ENCODE measurements around the gene PPP1R37.
A peak's percentile ranks its signal among the peaks of the same experiment; 100 is the strongest.

The PPP1R37 gene

GRCh38 chr19:45140533-45140932 lies 47.6 kb downstream of the PPP1R37 start:
- DNase-seq: no peak

DNA sequence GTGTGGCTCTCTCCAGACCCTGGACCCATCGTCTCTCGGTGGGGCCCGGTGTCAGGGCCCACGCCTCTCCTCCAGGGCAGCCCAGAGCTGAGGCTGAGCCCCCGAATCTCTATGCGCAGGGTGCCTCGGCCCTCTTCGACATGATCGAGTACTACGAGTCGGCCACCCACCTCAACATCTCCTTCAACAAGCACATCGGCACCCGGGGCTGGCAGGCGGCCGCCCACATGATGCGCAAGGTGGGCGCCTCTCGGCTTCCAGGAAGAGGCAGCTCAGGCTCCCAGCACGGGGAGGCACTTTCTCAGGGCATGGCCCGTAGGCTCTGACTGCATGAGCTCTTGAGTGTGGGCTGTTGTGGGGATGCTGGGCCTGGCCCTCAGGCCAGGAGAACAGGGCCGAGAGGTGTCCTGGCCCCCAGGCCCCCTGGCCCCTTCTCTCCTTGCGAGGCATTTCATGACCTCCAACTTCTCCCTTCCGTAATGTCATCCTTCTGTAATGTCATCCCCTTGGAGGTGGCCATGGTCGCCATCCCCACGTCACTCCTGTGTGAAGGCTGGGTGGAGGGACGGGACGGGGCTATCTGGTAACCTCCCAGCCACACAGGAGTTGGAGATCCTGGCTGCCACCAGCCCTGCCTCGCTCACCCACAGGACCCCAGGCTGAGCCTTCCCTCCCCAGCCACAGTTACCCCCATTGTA lies 48.4 kb downstream of the PPP1R37 start:
- DNase-seq: no peak

- DNase-seq: no peak
These were observed 49.2 kb downstream of the PPP1R37 start for GRCh38 chr19:45142016-45142725.

DNA sequence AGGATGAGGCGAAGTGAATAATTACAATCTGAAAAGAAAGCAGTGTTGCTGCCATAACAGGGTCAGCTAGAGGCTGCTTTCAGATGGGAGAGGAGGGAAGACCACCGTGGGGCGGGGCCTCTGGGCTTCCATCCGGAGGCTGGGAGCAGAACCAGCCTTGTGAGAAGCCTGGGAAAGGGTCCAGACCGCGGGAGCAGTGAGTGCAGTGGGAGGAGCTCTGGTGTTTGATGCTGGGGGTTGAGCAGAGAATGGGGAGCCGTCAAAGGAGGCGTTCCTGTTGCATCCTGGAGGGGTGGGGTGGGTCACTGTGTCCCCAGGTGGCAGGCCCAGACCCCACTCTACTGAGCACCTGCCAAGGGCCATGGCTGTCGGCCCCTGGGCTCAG lies 49.7 kb downstream of the PPP1R37 start:
- no peak for DNase-seq

- DNase-seq: no peak
These were observed 51.7 kb downstream of the PPP1R37 start for GRCh38 chr19:45144431-45145269.

DNA sequence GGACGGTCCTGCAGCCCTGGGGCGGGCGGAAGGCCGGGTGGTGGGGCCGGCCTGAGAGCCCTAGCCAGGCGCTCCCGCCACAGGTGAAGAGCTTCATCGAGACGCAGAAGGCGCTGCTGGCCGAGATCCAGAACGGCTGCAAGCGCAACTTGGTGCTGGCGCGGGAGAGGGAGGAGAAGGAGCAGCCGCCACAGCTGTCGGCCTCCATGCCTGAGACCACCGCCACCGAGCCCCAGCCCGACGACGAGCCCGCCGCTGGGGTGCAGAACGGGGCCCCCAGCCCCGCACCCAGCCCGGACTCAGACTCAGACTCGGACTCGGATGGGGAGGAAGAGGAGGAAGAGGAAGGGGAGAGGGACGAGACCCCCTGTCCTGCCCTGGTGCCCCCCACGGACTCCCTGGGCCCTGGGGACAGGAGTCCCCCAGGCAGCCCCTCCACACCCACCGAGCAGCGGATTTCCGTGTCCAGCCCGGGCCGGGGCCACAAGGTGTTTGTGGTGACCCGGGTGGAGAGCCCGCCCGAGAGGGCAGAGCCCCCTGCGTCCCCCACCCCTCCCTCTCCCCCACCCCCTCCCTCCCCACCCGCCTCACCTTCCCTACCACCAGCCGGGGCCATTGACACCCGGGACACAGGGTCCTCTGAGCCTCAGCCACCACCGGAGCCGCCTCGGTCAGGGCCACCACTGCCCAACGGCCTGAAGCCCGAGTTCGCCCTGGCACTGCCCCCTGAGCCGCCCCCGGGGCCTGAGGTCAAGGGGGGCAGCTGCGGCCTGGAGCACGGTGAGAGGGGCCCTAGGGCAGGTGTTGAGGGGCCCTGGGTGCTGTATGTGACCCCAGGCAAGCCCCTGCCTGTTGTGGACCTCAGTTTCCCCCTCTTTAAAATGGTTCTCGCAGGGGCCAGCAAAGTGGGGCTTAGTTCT lies 52.6 kb downstream of the PPP1R37 start:
- DNase-seq: no peak

DNA sequence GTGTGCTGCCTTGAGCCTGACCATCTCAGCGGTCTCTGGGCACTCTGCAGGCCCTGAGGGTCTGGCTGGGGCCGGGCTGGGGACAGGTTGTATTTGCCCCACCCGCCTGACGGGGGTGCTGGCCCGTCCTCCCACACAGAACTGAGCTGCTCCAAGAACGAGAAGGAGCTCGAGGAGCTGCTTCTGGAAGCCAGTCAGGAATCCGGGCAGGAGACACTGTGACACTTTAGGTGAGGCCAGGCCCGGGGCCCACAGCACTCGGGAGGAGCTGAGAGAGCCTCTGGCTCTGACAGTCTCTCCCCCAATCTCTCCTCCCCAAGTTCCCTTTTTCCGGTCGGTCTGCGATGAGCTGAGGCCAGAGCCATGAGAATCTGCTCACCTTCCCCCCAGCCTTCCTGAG lies 53.3 kb downstream of the PPP1R37 start:
- no peak for DNase-seq

DNA sequence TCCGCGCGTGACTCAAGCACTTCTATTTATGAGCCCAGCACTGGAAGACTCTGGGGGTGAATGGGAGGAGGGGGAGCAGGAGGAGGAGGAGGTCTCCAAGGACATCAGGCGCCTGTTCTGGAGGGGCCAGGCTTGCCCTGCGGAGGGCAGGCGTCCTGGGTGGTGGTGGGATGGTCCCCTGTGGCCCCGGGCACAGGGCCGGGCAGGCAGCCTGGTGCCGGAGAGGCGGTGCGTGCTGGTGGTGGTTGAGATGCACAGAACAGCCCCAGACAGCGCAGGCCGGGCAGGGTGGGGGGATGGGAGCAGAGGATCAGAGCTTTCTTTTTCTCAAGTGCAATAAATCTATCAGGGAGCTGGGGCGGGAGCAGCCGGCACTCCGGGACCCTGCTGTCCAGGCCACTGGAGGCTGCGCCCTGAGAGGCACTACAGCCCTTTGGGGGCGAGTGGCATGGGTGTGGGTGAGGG lies 53.8 kb downstream of the PPP1R37 start:
- DNase-seq: no peak

DNA sequence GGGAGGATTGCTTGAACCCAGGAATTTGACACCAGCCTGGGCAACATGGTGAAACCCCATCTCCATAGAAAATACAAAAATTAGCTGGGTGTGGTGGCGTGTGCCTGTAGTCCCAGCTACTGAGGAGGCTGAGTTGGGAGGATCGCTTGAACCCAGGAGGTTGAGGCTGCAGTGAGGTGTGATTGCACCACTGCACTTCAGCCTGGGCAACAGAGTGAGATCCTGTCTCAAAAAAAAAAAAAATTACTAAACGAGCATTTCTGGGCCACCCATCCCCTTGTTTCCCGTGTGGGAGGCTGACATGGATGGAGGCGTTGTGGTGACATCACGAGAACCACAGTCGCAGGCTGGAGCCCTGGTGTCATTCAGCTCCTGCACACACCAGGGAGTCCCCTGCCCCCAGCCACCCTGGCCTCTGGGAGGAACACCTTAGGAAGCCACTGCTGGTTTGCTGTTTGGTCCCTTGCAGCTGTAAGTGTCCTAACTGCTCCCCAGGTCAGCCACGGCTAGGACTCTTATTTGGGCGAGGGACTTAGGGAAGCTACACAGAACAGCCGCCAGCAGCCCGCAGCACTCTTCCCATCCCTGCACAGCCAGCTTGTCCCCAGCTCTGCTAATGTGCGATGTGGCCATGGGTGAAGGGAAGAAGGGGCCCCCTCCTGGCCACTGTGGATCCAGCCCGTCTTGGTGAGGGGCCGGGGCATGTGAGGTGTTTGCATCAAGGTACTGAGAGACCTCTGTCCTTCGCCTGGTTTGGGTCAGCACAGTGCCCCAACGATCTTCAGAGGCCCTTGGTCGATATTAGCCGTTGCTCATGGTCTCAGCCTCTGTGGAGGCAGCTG lies 55.1 kb downstream of the PPP1R37 start:
- DNase-seq: no peak

DNA sequence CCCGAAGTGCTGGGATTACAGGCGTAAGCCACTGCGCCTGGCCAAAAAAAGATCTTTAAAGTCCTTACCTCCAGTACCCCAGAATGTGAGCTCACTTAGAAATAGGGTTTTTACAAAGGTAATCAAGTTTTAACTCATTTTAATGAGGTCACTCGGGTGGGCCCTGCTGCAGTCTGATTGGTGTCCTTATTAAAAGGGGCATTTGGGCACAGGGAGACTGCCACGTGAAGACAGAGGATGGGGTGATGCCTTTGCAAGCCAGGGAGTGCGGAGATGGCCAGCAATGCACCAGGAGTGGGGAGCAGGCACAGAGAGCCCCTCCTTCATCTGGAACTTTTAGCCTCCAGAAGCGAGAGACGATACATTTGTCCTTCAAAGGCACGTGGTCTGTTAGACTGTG lies 56.1 kb downstream of the PPP1R37 start:
- DNase-seq: no peak

DNA sequence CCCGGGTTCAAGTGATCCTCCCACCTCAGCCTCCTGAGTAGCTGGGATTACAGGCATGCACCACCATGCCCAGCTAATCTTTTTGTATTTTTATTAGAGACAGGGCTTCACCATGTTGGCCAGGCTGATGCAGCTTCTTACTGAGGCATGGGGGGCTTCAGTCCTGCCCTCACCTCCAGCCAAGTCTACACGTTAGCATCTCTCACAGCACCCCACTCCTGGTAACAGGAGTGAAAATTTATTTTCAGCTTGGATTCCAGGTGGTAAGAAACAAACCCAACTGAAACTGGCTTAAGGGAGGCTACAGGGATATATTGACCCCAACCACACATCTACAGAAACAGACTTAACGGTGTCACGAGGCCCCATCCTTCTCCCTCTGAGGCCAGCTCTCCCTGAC lies 57.2 kb downstream of the PPP1R37 start:
- no peak for DNase-seq

DNA sequence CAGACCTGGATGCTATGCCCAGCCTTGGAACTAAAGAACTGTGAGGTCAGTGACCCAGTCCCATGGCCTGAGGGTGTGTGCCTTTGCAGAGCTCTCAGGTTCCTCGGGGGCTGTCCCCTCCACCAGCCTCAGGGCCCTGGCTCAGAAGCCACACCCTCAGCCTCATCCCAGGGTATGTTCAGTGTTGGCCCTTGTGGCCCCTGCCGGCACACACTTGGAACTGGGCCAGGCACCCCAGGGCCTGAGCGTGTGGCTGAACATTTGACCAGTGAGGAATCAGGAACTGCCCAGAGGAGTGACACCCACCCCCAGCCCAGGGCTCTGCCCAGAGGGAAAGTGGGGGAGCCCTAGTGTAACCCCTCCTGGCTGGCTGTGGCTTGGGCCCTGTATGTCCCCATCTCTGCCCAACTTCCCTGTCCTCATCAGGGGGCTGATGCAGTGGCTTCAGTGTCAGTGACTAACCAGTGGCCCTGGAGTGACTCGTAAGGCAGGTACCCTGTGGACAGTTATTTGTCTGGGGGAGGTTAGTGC lies 57.8 kb downstream of the PPP1R37 start:
- no peak for DNase-seq

DNA sequence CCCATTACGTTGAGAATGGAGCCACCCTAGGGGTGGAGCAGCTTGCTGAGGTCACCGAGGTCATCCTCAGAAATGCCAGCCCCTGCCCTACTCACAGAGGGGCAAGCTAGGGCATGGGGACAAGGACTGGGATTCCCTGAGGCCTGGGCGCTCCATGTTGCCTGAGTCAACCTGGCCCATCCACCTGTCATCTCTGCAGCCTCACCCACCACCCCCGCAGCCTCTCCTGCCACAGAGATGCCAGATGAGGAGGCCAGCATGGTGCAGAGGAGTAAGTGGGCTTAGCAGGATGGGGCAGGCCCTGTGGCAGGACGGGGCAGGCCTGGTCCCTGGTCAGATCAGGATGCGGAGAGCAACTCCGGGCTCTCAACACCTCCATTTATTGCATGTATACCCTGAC lies 58.3 kb downstream of the PPP1R37 start:
- no peak for DNase-seq

DNA sequence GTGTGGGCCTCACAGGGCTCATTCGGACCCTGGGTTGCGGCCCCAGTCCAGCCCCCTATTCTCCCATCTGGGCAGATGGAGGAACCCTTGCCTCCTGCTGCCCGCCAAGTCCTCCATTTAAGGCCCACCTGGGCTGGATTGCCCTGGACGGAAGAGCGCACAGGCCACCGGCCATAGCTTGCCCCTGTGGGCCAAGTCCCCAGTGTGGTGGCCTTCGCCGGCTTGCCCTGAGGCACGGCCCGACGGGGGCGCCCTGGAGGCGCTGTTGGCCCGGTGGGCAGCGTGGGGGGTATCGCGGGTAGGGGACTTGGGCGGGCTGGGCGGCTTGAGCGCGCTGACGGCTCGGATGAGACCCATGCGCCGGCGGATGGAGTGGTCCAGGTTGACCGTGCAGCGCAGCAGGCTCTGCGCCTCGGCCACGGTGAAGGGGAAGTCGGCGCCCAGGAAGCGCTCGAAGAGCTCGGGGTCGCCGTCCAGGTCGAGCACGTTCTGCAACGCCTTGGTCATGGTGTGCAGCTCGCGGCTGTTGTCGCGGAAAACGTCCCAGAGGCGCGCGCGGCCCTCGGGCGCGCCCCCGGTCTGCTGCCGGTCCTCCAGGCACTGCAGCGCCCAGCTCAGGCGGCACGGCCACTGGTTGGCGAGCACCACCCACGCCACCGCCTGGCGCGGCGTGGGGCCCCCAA lies 59.0 kb downstream of the PPP1R37 start:
- DNase-seq: no peak

GRCh38 chr19:45152504-45153338 lies 59.7 kb downstream of the PPP1R37 start:
- peak in 3 of 4 experiments; percentile 11 to 30 (median 12) for DNase-seq

DNA sequence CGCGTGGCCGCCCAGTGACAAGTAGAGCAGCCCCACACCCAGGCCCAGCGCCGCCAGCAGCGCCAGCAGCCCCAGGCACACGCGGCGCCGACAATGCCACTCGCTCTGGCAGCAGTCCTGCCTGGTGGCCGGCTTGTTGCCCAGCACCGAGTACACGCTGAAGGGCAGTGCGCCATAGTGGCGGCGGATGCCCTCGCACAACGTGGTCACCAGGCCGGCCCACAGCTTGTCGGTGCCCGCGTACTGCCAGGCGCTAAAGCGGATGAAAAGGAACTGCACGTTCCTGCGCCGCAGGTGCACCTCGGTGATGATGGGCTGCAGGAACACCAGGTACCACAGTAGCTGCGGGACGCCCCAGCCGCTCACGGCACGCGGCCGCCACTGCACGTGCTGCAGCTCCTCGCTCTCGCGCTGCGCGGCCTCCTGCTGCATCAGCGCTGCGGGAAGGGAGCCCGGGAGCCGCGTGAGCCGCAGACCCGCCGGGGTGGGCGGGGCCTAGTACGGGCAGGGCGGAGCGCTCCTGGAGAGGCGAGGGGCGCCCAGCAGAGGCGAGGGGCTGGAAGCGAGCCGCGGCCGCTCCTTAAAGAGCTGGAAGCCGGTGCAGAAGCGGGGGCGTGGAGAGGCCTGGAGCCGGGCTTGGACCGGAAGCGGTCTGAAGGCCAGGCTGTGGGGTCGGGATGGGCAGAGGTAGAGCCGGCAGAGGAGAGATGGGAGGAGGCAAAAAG lies 60.5 kb downstream of the PPP1R37 start:
- DNase-seq: peak in 1 of 4 experiments; percentile 22

DNA sequence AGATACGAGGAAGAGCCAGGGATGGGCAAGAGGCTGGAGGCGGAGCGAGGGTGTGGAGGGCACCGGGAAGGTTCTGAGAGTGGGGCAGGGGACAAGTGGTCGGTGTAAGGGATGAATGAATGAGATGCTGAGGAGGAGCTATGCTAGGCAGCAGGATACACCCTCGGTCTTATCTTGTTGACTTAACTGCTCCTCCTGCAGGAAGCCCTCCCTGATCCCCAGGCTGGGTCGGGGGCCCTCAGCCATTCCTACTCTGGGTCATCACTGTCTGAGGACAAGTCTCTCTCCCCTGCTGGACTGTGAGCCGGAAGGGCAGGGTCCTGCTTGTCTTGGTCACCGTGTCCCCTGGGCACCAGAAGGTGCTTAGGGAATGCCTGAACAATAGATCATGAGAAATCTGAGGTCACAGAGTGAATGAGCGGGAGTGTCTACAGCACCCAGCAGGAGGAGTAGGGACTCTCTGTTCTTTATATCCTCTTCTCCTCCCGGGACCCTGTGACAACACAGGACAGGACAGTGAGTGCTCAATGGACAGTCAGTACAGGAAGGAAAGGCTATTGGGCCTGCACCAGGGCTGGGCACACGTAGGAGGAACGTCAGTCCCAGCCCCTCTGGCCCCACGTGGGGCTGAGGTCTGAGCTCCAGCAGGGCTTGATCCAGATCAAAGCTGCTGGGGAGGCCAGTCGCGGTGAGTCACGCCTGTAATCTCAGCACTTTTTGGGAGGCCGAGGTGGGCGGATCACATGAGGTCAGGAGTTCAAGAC lies 61.3 kb downstream of the PPP1R37 start:
- DNase-seq: no peak

DNA sequence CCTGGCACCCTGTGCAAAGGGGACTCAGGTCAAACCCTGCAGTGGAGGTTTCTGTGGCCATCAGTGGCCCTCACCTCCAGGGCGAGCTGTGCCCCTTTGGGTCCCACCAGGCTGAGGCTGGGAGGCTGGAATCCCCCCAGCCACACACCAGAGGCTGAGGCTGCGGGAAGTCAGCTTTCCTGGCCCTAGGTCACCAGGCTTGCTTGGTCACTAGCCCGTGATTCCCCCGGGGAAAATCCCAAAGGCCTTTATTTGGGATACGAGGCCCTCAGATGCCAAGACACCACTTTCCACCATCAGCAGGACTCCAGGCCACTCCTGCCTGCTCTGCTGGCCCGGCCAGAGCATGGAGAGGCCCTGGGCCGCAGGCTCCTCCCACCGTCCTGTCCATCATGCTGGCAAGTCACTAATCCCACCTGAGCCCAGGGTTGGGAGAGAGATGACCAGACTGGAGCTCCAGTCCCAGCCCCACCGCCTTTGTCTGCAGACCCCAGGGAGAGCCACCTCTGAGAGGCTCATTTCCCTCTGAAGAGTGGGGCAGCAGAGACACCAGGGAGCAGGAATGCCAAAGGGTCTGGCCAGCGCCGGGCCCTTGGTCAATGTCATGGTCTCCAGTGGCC lies 63.1 kb downstream of the PPP1R37 start:
- DNase-seq: no peak
